Measurements from ENCODE around the gene JUNB.
"Not testable (repeated sequence)": the region's sequence is repeated elsewhere in the genome, so short reads cannot be mapped to it uniquely, and the experiment has no call there.

JUNB gene

DNA sequence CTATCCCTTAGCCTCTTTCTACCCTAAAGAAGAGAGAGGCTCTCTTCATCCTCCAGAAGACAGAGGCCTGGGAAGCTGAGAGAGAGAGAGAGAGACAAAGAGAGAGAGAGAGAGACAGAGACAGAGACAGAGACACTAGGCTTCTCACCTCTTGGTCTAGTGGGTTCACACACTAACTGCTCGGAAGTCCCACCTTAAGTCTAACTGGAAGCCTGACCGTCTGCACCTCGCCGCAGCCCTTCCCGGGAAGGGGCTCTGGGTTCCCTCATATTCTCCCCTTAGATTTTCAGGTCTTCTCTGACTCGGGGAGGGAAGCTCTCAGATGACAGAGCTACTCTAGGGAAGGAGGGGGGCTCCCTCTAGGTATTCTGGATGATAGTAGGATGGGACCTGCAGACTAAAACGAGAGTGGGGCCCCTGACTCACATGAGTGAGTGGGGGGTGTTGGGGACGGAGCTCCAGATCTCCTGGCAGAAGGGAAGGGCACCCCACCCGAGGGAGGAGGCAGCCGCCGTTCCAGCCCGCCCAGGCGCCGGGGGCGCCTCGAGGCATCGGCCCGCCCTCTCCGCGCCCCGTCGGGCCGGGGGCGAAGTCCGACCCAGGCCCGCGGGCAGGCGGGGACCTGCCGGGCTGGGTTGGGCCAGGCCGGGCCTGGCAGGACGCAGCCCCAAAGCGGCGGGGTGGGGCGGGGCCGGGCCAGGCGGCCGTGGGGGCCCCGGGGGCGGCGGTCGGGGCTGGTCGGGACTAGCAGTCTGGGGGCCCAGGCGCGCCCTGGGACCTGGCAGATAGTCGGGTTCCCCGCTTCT lies 2.0 kb upstream of the JUNB start:
- peak in 1 of 2 donors; percentile 34 for DNase-seq

DNA sequence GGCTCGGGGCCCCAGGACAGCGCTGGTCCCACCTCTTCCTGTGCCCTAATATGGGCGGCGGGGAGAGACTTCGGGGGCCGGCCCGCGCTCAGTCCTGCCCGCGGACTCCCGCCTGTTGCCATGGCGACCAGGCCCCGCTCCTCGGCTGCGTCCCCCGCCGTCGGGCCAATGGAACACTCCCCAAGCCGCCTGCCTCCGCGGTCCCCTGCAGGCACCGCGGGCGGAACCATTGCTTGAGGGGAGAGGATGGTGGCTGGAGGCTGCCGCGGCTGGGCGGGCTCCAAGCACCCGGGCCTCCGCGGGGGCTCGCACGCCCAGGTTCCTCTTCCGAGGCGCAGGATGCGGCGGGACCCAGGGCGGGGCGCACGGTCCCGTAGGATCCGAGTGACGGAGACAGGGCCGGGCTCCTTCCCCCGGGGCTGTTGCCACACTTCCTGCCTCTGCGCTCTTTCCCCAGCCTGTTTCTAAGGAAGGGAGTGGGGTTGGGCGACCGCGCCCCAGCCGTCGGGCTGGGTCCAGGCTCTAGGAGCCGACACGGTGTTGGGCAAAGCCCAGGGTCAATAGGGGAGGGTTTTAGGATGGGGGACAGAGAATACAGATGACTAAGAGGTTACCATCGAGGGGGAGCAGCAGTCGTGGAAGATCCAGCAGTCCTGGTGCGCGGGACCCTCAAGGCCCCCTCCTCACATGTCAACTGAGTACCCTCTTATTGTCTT lies 1.2 kb upstream of the JUNB start:
- DNase-seq = peak; percentile 98

- DNase-seq = peak in 1 of 2 donors; percentile 44
Observed at GRCh38 chr19:12790628-12791344, 500 bp upstream of the JUNB start.

- DNase-seq = peak; percentile 65 to 74
Observed at GRCh38 chr19:12792051-12792852, 966 bp downstream of the JUNB start.

GRCh38 chr19:12792853-12793289 lies 1.6 kb downstream of the JUNB start:
- DNase-seq = no peak

DNA sequence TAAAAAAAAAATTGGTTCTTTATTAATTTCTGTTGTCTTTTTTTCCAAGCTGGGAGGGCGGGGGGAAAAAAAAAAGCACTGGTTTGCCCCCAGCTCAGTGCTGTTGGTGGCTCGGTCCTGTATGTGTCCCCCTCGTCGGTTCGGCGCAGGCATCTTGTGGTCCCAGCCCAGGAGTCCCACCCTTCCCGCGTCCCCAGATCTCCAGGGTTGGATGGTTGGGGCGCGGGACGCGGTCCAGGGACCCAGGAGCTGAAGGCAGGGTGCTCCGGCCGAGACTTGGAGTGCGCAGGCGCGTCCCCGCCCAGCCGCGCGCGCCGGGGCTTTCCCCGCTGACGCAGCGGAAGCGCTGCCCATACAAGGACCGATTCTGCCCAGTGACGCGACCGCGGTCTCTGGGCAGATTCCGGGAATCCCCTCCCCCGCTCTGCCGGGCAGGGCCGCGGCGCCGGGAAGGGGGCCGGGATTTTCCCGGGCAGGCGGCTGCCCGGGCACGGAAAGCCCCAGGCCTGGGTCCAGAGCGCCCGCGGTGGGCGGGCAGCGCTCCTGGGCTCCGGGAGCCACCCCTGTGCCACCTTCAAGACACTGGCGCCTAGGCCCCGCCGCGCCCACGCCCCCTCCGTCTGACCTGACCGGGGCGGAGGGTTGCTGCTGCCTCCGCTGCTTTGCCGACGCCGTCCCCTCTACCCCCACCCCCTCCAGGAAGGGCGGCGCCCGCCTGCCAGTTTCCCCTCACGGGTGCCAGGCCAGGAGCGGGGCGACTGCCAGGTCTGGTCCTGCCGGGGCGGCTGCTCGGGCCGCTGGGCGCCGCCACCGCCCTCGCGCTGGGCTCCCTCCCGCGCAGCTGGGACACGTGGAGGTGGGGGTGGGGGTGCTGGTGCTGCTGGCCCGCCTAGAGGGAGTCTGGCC lies 2.3 kb downstream of the JUNB start:
- DNase-seq = peak; percentile 96 to 97

GRCh38 chr19:12794196-12794941 lies 3.1 kb downstream of the JUNB start:
- peak; percentile 30 to 58 for DNase-seq

DNA sequence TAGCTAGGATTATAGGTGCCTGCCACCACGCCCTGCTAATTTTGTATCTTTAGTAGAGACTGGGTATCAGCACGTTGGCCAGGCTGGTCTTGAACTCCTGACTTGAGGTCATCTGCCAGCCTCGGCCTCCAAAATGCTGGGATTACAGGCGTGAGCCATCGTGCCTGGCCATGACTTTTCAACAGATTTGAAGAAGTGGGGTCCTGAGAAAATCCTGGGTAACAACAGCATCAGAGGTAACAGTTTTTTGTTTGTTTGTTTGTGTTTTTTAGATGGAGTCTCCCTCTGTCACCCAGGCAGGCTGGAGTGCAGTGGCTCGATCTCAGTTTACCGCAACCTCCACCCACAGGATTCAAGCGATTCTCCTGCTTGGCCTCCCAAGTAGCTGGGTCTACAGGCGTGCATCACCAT lies 3.7 kb downstream of the JUNB start:
- DNase-seq = no peak

DNA sequence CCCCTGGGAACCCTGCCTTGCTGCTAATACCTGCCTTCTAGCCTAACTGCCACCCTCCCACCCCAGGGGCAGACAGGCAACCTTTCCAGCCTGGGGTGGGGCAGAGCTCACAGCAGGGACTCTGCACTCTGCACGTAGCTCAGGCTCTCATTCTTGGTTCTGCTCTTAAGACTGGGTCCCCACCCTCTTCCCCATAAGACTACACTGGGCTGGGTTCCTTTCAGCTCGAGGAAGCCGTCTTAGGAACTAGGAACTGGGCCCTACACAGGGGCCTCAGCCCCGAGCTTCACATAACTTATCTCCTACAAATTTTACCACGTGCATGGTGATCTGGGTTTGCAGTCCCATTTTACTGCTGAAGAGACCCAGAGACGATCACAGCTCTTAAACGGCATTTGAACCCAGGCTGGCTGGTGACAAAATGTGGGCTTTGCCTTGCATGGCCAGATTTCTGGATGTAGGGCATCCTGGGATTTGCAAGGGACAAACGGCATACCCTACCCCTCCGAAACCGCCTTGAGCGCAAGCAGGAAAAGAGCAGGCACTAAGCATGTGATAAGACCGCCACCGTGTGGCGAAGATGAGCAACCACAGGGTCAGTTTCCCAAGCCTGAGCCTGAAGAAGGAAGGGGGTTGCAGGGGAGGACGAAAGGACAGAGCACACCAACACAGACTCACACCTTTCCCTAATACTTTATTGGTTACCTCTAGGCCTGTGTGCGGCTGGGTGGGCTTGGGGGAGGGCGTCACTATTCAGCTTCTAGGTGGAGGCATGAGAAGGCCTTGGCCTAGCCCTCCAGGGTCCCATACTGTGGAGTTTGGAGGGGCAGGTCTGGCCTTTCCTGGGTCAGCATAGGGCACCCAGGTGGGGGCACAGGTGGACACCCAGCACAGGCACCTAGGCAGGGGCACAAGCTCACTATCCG lies 5.1 kb downstream of the JUNB start:
- DNase-seq = peak; percentile 75 to 85

DNA sequence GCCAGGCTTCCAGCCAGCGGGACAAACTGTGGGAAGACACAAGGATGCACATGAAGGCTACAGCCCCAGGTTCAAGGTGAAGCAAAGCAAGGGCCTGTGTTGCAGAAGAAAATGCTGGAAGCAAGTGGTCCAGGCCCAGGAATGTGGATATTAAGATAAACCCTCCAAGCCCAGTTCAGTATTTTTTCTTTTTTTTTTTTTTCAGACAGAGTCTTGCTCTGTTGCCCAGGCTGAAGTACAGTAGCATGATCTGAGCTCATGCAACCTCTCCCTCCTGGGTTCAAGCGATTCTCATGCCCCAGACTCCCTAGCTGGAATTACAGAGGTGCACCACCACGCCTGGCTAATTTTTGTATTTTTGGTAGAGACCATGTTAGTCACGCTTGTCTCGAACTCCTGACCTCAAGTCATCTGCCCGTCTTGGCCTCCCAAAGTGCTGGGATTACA lies 5.9 kb downstream of the JUNB start:
- no peak for DNase-seq

GRCh38 chr19:12797607-12798006 lies 6.3 kb downstream of the JUNB start:
- DNase-seq = not testable (repeated sequence)

- DNase-seq = no peak
Observed at GRCh38 chr19:12799742-12800465, 8.6 kb downstream of the JUNB start.

GRCh38 chr19:12800466-12800770 lies 9.1 kb downstream of the JUNB start:
- DNase-seq = no peak

DNA sequence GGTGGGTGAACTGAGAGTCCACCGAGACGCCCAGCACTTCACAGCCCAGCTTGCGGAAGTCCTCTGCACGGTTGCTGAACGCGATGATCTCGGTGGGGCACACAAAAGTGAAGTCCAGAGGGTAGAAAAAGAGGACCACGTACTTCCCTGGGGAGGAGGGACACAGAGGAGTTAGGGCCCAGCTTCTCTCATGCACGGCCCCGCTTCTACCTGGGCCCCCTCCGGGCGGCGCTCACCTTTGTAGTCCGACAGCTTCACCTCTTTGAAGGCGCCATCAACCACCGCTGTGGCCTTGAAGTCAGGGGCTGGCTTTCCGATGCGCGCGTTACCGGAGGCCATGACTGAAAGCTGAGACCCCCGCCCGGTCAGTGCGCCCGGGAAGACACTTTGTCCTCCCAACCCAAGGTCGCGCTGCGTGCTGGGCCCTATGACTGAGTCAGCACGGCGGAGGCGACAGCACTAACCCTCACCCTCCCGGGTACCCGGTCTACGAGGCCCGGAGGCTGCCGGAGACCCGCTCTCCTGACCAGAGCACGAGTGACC lies 9.7 kb downstream of the JUNB start:
- DNase-seq = no peak

DNA sequence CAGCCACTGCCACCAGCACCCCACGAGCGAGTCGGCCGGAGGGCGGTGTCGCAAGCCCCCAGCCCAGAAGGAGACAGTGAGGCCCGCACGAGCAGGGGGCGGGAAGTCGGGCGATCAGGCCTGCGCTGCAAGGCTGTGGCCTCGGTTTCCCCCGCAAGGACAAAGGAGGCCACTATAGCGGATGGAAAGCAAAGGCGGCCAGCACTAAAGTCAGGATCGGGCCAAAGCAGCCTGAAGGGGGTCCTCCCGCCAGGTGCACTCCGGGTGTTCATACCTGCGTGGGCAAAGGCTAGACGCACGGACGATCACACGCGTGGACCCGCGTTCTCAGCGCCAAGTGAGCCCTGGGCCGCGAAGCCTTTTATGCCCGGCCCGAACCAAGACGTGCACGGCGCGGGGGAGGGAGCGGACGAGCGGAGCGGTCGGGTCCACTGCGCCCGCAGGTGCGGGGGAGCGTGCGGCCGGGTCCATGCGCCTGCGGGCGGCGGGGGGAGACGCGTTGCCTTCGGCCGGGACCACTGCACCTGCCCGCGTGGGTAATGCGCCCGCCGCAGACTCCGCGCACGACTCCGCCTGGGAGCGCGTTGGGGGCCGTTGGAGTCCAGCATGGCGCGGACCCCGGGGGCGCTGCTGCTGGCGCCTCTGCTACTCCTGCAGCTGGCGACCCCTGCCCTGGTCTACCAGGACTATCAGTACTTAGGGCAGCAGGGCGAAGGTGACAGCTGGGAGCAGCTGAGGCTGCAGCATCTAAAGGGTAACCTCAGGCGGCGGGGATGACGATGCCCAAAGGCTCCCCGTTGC lies 10.4 kb downstream of the JUNB start, which contains the start of the genes PRDX2 and THSD8:
Gene PRDX2 (minus strand): TSS at position 335 of the 801 bp plus-strand sequence. CDS start 539 bp downstream, outside the sequence.
Gene THSD8 (plus strand): TSS at position 604 of the 801 bp plus-strand sequence. CDS start 3 bp downstream, at position 607.
- peak; percentile 75 to 85 for DNase-seq

DNA sequence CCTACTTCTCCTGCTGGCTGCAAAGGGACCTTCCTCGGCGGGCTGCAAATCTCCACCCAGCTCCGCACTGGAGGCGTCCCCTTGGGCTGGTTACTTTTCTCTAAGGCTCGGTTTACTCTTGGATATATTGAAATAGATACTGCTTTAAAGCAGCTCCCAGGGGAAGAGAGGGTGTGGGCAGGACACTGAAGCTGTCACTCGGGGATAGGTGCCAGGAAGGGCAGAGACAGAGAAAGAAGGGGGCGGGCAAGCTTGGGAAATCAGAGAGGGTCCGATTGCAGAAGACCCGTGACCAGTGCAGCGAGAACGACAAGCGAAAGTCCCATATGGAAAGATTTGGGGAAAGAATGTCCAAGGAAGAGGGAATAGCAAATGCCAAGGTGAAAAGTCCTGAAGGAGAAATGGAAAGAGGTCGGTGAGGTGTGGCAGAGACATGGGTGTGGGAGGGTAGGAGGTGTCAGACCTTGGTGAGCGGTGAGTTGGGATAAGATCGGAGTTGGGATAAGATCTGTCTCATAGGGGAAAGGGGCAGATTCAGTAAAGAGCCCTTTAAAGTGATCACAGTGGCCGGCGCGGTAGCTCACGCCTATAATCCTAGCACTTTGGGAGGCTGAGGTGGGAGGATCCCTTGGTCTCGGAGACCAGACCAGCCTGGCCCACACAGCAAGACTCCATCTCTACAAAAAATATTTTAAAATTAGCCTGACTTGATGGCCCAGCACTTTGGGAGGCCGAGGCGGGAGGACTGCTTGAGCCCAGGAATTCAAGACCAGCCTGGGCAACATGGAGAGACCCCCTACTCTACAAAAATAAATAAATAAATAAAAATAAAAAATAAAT lies 11.2 kb downstream of the JUNB start:
- no peak for DNase-seq

DNA sequence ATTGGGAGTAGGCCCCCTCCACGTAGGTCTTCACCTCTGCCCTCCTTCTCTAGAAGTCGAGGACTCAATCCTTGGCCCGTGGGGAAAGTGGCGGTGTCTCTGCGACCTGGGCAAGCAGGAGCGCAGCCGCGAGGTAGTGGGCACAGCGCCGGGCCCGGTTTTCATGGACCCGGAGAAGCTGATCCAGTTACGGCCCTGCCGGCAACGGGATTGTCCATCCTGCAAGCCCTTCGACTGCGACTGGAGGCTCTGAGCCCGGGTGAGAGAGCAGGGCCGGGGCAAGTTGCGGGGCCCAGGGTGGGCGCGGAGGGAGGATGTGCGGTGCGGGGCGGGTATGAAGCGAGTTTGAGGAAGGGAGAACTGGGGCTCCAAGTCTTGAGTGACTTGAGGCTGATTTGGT lies 12.8 kb downstream of the JUNB start:
- no peak for DNase-seq
